Neural cell (in vitro differentiated cells): ENCODE measurements around the gene CDO1. TPM values are rescaled to one million over a fixed set of nuclear protein-coding genes. Genes with fewer than 3 reads are reported as not detected.

Source experiments
- H2AFZ ChIP-seq: fragments of 200-600, 300-800 bp; sonication (generic), shearing (Covaris generic); 2 replicates; pipeline ENCODE4 v1.6.0; 2014; ENCODE audit warnings: low read depth, mild to moderate bottlenecking, antibody characterized with exemption, low read length, moderate library complexity
- H3F3A ChIP-seq: fragments of 200-600 bp; shearing (Covaris generic); 2 replicates; pipeline ENCODE4 v1.6.1; 2016; ENCODE audit warnings: mild to moderate bottlenecking, moderate library complexity, mixed read lengths, antibody characterized with exemption, low read length; ENCODE audit not compliant: insufficient read depth, poor library complexity, severe bottlenecking
- H3K27ac ChIP-seq: fragments of 200-600, 300-800 bp; sonication (generic), shearing (Covaris generic); 2 replicates; pipeline ENCODE4 v1.5.1; 2014; ENCODE audit warnings: mild to moderate bottlenecking, low read length, moderate library complexity
- H3K27me3 ChIP-seq: fragments of 300-800, 200-600 bp; sonication (generic), shearing (Covaris generic); 2 replicates; pipeline ENCODE4 v1.6.0; 2014; ENCODE audit warnings: mild to moderate bottlenecking, low read depth, low read length, moderate library complexity; ENCODE audit not compliant: insufficient read depth
- H3K36me3 ChIP-seq: fragments of 300-800, 200-600 bp; sonication (generic), shearing (Covaris generic); 2 replicates; pipeline ENCODE4 v1.5.1; 2014; ENCODE audit warnings: mild to moderate bottlenecking, antibody characterized with exemption, low read length, moderate library complexity; ENCODE audit not compliant: insufficient read depth
- H3K4me2 ChIP-seq: fragments of 300-800, 200-600 bp; sonication (generic), shearing (Covaris generic); 2 replicates; pipeline ENCODE4 v1.6.0; 2014; ENCODE audit warnings: mild to moderate bottlenecking, low read length
- H3K4me3 ChIP-seq: fragments of 300-800, 200-600 bp; sonication (generic), shearing (Covaris generic); 2 replicates; pipeline ENCODE4 v1.5.1; 2014; ENCODE audit warnings: mild to moderate bottlenecking, low read length, moderate library complexity
- H3K79me2 ChIP-seq: fragments of 200-600 bp; shearing (Covaris generic); replicated peaks from 2 replicates; pipeline ENCODE4 v1.6.0; 2014; ENCODE audit warnings: mild to moderate bottlenecking, low read length, moderate library complexity; ENCODE audit not compliant: insufficient read depth
- H3K9ac ChIP-seq: fragments of 300-800, 200-600 bp; sonication (generic), shearing (Covaris generic); 2 replicates; pipeline ENCODE4 v1.6.1; 2016; ENCODE audit warnings: mild to moderate bottlenecking, low read length, mixed read lengths
- H3K9me2 ChIP-seq: fragments of 200-600 bp; shearing (Covaris generic); 2 replicates; pipeline ENCODE4 v1.6.1; 2016; ENCODE audit warnings: mild to moderate bottlenecking, low read length, mixed read lengths; ENCODE audit not compliant: insufficient read depth
- H3K9me3 ChIP-seq: fragments of 200-600, 300-800 bp; sonication (generic), shearing (Covaris generic); 2 replicates; pipeline ENCODE4 v1.6.1; 2016; ENCODE audit warnings: mild to moderate bottlenecking, mixed run types, low read length, moderate library complexity, mixed read lengths
- H4K20me1 ChIP-seq: fragments of 200-600 bp; shearing (Covaris generic); 2 replicates; pipeline ENCODE4 v1.6.1; 2016; ENCODE audit warnings: mild to moderate bottlenecking, mixed run types; ENCODE audit not compliant: insufficient read depth
- CTCF ChIP-seq: fragments of 450-650 bp; IDR thresholded peaks from 2 replicates; pipeline ENCODE4 v1.5.1; 2014; ENCODE audit warnings: antibody characterized with exemption, mild to moderate bottlenecking, moderate library complexity; ENCODE audit not compliant: poor library complexity, severe bottlenecking
- EP300 ChIP-seq: fragments of 450-650 bp; conservative IDR thresholded peaks from 2 replicates; pipeline ENCODE4 v1.6.1; 2014; ENCODE audit warnings: antibody characterized with exemption, mild to moderate bottlenecking, moderate library complexity; ENCODE audit not compliant: poor library complexity, severe bottlenecking
- EZH2 ChIP-seq: fragments of 200-600, 300-800 bp; shearing (Covaris generic), sonication (generic); IDR thresholded peaks from 2 replicates; pipeline ENCODE4 v1.6.1; 2014; ENCODE audit warnings: antibody characterized with exemption, low read length, borderline replicate concordance, mild to moderate bottlenecking; ENCODE audit not compliant: insufficient read depth, poor library complexity, severe bottlenecking
- MXI1 ChIP-seq: fragments of 450-650 bp; conservative IDR thresholded peaks from 2 replicates; pipeline ENCODE4 v1.6.1; 2014; ENCODE audit warnings: antibody characterized with exemption, mild to moderate bottlenecking; ENCODE audit not compliant: poor library complexity, severe bottlenecking
- POLR2AphosphoS5 ChIP-seq: IDR thresholded peaks from 2 replicates; pipeline ENCODE4 v1.6.1; 2012
- RAD21 ChIP-seq: fragments of 450-650 bp; conservative IDR thresholded peaks from 2 replicates; pipeline ENCODE4 v1.6.1; 2014; ENCODE audit warnings: antibody characterized with exemption, mild to moderate bottlenecking, moderate library complexity
- REST ChIP-seq: IDR thresholded peaks from 2 replicates; pipeline ENCODE4 v1.6.1; 2012; ENCODE audit warnings: borderline replicate concordance
- SMC3 ChIP-seq: fragments of 450-650 bp; conservative IDR thresholded peaks from 2 replicates; pipeline ENCODE4 v1.6.1; 2014; ENCODE audit warnings: antibody characterized with exemption, mild to moderate bottlenecking, moderate library complexity; ENCODE audit not compliant: poor library complexity
- TAF1 ChIP-seq: IDR thresholded peaks from 2 replicates; pipeline ENCODE4 v1.6.1; 2012; ENCODE audit warnings: low read depth
- polyA plus RNA-seq: library from polyadenylated mRNA; depleted of rRNA; stranded (reverse); fragments of >200 nt; gene quantifications from 2 replicates; pipeline ENCODE4 v1.2.3, GENCODE V29; 2014

Gene CDO1
- polyA plus RNA-seq, 1 donor from 2014 or later, result 201 TPM

- H3K79me2 ChIP-seq, result no peaks in the 10 kb centered on the region
- H3K9me2 ChIP-seq, result no peaks in the 10 kb centered on the region
- H4K20me1 ChIP-seq, result no peaks in the 10 kb centered on the region
- TF ChIP-seq RAD21, result no peak
- TF ChIP-seq EZH2, result no peak
- TF ChIP-seq REST, result no peak
- no peak for TF ChIP-seq EP300
- TF ChIP-seq POLR2AphosphoS5, result no peak
- no peak for TF ChIP-seq SMC3
- TF ChIP-seq TAF1, result no peak
- TF ChIP-seq MXI1, result no peak
- no peak overlapping the region for H2AFZ ChIP-seq
- no peaks in the 10 kb centered on the region for H3K27me3 ChIP-seq
- no peaks in the 10 kb centered on the region for H3K9me3 ChIP-seq
- H3K4me2 ChIP-seq, result no peak overlapping the region
- no peak overlapping the region for H3K9ac ChIP-seq
- no peak overlapping the region for H3K27ac ChIP-seq
- H3K36me3 ChIP-seq, result no peaks in the 10 kb centered on the region
- no peaks in the 10 kb centered on the region for H3F3A ChIP-seq
- H3K4me3 ChIP-seq, result no peak overlapping the region
These were observed 49.0 kb downstream of the CDO1 start for GRCh38 chr5:115767424-115767823.

- Histone ChIP-seq H3K27ac (no peak overlapping the region), H4K20me1 (no peaks in the 10 kb centered on the region), H3K4me3 (no peak overlapping the region), H3K9ac (no peak overlapping the region), H3K4me2 (no peak overlapping the region), H3K79me2 (no peaks in the 10 kb centered on the region), H3F3A (no peaks in the 10 kb centered on the region), H2AFZ (no peak overlapping the region), H3K9me2 (no peaks in the 10 kb centered on the region), H3K36me3 (no peaks in the 10 kb centered on the region), H3K27me3 (no peaks in the 10 kb centered on the region), H3K9me3 (no peaks in the 10 kb centered on the region)
- TF ChIP-seq POLR2AphosphoS5 (no peak), CTCF (no peak), TAF1 (no peak), SMC3 (no peak), REST (no peak), EZH2 (no peak), MXI1 (no peak), RAD21 (no peak), EP300 (no peak)
These were observed 49.9 kb downstream of the CDO1 start for GRCh38 chr5:115766608-115767007.
